NCI-H748 (cell line): ENCODE data around the gene VAT1L.

ENCODE experiments used
- DNase-seq: peaks from one replicate; lab custom pipeline; 2025; ENCODE audit not compliant: unreplicated experiment; lab: John Stamatoyannopoulos, UW

The VAT1L gene

GRCh38 chr16:77905374-77905920, 117.1 kb downstream of the VAT1L start:
- DNase-seq: peak; percentile 80

GRCh38 chr16:77910021-77910420, 121.7 kb downstream of the VAT1L start:
- DNase-seq: no peak

DNA sequence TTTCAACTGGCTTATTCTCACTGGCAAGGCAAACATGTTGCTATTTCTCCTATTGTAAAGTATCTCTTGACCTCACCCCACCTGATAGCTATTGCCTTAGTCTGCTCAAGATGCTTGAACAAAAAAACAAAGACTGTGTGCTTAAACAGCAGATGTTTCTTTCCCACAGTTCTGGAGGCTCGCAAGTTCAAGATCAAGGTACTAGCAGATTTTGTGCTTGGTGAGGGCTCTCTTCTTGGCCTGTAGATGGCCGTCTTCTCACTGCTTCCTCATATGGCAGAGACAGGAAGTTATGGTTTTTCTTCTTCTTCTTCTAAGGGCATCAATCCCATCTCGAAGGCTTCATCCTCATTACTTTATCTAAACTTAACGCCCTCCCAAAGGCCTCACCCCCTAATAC, 124.3 kb downstream of the VAT1L start:
- no peak for DNase-seq

- DNase-seq: no peak
Observed at GRCh38 chr16:77913738-77914253, 125.4 kb downstream of the VAT1L start.

DNA sequence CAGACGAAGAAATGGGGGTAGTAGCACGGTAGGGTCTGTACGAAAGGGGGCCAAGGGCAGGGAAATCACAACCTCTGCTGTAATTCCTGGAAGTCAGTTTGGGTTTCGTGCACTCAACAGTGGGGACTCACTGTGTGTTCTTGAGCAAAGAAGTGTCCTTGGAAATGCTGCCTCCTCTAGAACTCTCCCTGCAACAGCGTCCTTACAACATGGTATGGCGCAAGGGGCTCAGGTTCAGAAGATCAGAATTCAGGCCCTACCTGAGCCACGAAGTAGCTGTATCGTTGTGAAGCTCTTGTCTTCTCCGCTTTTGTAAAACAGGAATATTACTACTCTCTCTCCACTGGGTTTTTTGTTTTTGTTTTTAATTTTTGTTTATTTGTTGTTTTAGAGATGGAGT, 127.7 kb downstream of the VAT1L start:
- no peak for DNase-seq

DNA sequence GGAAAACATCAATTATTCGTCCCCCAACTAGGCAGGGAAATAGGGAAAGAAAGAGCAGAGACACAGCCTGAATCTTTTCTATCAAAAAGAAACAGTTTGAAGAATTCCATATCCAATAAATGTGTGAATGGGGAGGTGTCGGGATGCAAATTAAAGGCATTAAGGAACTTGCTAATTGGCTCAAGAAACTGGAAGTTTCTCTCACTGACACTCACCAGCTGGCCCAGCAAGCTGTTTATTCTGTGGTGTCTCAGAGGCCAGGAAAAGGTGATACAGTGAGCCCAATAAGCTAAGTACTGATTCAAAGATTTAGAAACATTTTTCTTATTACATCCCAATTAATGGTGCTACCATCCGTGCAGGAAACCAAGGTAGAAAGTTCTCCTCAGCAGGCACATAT, 129.6 kb downstream of the VAT1L start:
- no peak for DNase-seq

- DNase-seq: peak; percentile 80
Observed at GRCh38 chr16:77918809-77919707, 130.7 kb downstream of the VAT1L start.

GRCh38 chr16:77919761-77920415, 131.5 kb downstream of the VAT1L start:
- DNase-seq: no peak

- no peak for DNase-seq
Observed at GRCh38 chr16:77920984-77921383, 132.6 kb downstream of the VAT1L start.

DNA sequence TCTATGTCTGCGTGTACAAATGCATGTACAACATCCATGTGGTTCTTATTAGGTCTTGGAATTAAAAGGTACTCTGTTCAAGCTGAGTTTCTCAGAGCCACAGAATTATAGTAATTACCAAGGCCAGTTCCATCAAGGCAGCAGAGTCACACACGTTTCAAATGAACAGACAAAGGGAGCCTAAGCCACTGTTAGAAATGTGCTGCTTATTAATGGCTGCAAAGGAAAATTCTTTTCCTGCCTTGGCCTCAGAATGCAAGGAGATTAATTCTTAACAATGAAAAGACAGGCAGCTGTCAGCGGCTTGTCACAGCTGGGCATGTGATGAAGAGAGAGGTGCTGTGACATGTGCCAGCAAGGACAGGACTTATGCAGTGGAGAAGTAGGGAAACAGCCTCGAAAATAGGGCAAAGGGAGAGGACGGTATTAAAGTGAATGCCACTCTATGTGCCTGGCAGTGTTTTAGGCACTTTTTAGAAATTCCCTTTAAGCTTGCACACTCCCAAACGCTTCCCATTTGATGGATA, 133.9 kb downstream of the VAT1L start:
- no peak for DNase-seq

DNA sequence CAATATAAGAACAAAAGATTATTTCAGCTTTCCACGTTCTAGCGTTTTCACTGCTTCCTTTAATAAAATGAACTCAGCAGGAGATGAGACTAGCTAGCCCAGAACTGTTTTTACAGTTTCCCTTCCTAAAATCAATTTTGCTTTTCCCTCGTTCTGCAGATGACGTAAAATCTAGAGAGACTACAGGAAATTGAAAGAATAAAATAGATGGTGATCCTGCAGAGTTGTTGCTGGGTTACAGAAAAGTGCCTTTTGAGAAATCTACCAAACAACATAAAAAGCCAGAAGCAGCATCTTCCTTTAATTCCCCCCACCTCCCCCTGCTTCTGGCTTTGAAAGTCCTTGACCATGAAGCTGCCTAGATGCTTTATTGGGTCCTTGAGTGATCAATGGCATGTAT, 137.2 kb downstream of the VAT1L start:
- DNase-seq: peak; percentile 44

- peak; percentile 92 for DNase-seq
Observed at GRCh38 chr16:77928096-77928495, 139.7 kb downstream of the VAT1L start.

DNA sequence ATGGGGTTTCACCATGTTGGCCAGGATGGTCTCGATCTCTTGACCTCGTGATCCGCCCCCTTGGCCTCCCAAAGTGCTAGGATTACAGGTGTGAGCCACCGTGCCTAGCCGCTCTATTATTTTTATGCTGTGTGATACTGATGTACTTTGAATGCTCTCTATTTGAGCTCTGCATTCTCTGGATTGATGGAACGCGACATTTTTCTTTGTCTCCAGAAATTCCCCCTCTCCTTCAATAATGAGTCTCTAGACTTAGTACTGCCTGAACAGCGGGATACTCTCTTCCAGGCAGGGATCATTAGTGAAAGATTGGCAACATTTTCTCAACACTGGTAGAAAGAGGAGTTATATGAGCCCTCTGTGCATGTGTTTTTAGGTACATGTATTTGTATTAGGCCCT, 140.6 kb downstream of the VAT1L start:
- no peak for DNase-seq

- no peak for DNase-seq
Observed at GRCh38 chr16:77931058-77931457, 142.7 kb downstream of the VAT1L start.

- no peak for DNase-seq
Observed at GRCh38 chr16:77937473-77938149, 149.2 kb downstream of the VAT1L start.

- no peak for DNase-seq
Observed at GRCh38 chr16:77938913-77939312, 150.5 kb downstream of the VAT1L start.

- DNase-seq: no peak
Observed at GRCh38 chr16:77939968-77940367, 151.6 kb downstream of the VAT1L start.

DNA sequence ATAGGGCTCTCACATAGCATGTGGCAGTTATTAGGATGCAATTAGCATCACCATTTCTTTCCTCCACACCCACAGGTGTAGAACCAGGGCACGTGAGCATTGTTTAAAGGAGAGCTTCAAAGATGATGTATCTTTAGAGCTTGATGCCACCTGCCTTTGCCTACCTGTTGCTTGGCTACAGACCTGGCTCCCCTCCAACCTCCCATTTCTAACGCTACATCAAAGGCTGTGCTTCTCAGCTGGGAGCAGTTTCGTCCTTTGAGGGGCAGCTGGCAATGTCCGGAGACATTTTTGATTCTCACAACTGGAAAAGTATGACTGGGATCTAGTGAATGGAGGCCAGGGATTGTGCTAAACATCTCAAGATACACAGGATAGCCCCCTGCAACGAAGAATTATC, 155.4 kb downstream of the VAT1L start:
- DNase-seq: peak; percentile 97

DNA sequence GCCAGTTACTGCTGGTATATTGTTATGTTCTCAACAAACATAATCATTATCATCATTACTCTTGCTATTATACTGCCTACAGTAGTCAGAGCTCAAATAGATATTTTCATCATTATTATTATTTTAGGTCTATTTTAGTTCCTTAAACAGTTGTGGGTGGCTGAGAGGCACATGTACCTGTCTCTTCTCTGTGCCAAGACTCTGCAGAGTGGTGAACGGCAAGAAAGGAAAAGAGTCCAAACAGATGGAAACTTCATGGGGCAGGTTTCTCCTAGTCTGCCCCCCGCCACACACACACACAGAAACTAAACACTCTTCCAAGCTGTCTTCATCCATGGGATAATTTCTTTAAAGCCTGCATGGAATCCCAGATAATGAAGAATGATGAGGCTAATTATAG, 156.3 kb downstream of the VAT1L start:
- peak; percentile 3 for DNase-seq

DNA sequence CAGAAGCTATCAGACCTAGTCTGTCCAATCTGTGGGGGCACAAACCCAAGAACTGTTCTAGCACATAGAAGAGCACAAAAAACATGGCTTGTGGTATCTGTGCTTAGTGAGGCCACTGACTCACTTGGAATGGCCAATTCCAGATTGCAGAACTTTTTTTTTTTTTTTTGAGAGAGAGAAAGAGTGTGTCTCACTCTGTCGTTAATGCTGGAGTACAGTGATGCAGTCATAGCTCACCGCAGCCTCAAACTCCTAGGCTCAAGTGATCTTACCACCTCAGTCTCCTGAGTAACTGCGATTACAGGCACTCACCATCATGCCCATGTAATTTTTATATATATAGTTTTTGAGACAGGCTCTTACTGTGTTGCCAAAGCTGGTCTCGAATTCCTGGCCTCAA, 156.8 kb downstream of the VAT1L start:
- no peak for DNase-seq

DNA sequence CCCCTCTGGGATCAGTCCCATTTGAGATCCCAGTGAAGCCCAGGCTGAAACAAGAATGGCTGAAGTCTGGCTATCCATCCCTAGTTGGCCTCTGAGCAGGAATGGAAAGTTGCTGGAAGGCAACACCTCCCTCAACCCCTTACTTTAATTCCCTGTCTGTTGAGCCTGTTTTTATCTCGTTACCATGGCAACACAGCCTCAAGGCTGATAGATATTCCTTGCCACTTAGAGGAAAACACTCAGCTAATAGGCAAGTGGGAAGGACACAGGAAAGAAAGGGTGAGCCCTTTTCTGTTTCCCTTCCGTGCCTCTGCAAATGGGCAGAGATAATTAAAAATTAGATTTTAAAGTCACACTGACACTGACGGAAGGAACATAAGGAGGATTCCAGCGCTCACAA, 158.5 kb downstream of the VAT1L start:
- no peak for DNase-seq
